UCSD-AML1 (cell line): Measurements from ENCODE around the gene CSRNP3.
A peak's percentile ranks its signal among the peaks of the same experiment; 100 is the strongest.

ENCODE experiments used
- DNase-seq: peaks from one replicate; lab custom pipeline; 2025; ENCODE audit not compliant: unreplicated experiment; lab: John Stamatoyannopoulos, UW

Gene CSRNP3

DNA sequence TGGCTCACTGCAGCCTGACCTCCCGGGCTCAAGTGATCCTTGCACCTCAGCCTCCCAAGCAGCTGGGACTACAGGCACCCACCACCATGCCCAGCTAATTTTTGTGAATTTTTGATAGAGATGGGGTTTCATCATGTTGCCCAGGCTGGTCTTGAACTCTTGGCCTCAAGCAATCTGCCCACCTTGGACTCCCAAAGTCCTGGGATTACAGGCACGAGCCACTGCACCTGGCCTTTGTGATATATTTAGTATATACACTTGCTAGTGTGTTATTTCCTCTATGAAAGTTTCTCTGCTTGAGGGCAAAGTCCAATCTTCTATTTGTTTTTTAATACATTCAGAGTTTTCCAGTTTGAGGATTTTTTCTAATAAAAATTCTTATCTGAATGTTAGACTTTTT is 205.3 kb downstream of the CSRNP3 start:
- no peak for DNase-seq

DNA sequence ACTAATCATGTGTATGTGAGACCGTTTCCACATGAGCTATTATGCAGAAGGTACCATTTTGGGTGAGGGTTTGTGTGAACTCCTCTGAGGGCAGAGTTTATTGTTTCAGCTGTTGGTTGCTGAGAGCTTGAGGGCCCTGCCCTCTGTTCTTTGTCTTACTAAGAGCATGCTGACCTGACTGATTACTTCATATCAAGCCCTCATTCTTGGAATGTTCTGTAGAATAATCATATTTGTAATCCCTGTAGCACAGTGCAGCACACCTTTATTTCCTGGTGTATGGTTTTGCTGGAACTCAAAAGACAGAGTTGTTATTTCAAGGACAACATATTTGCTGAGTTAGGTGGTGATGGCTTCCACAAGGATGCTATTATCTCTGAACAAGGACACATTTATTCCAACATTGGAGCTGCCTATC is 206.1 kb downstream of the CSRNP3 start:
- DNase-seq = no peak

- DNase-seq = no peak
Observed at GRCh38 chr2:165678882-165679281, 209.4 kb downstream of the CSRNP3 start.

DNA sequence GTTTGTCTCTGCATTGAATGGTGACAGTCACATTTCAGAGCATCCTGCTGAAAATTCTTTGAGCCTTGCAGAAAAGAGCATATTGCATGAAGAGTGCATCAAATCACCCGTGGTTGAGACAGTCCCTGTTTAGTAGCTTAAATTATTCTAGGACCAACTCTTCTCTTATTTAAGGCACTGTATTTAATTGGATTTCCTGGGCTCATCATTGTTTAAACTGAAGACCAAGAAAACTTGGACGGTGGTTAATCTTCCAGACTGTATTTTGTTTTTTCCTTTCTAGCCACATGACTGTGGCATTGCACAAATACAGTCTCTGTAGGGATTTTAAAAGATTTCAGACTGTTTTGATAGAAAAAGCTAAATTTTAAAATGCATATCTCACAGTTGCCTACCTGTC is 210.1 kb downstream of the CSRNP3 start:
- no peak for DNase-seq

- no peak for DNase-seq
Observed at GRCh38 chr2:165681841-165682240, 212.3 kb downstream of the CSRNP3 start.

- no peak for DNase-seq
Observed at GRCh38 chr2:165682546-165682945, 213.0 kb downstream of the CSRNP3 start.

- DNase-seq = no peak
Observed at GRCh38 chr2:165686800-165687199, 217.3 kb downstream of the CSRNP3 start.

DNA sequence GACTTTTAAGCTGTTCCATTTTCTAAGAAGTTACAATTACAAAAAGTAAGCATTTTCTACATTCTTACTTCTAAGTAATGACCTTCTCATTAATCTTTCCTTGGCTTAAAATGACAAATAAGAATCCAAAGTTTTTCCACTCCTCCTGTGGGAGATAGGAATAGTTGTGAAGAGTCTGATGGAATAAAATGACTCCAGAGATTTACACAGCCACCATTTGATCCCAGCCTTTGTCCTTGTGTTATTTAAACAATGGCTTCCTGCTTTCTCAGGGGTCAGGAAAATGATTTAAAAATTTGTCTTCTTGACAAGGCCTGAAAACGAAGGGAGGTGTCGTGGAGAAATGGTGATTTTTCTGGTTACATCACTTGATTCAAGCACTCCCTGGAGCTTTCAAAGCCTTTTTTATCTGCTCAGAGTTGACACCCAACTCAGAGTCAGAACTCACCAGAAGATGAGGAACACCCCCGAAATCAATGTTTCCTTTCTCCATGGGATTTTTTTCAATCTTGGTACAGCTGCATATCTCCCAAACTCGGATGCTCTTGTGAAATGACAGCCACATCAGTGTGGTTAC is 218.0 kb downstream of the CSRNP3 start:
- no peak for DNase-seq

DNA sequence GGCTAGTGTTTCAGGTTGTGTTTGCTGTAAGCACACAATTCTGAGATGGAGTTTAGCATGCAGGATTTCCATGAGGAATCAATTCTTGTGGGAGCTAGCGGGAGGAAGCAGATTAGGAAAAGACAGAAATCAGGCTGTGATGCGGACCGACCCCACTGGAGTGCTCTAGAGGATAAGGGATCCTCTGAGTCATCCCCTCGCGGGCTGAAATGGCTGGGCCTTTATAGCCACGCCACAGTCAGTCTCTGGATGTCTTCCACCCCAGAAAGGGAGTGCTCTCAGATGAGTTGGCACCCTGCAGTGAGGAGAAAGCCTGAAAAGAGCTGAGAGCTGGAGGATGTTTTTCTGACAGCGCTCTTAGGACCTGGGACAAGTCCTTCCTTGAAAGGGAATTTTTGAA is 222.1 kb downstream of the CSRNP3 start:
- no peak for DNase-seq

DNA sequence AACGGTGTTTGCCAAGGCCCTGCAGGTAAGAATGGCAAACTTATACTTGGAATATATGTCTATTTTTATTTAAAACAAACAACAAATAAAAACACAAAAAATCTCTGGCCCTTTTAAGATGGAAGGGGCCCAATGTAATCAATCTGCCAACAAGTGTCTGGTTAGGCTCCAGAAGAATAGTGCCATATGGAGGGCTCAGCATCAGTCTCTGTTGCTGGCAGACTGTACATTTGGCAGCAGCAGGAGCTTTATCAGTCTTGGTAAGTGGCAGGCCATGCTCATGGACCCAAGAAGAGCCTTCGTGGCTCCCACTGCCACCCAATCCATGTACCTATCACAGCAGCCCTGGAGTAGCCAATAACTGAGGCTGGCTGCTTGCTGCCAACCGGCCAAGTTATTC is 223.4 kb downstream of the CSRNP3 start:
- DNase-seq = no peak

DNA sequence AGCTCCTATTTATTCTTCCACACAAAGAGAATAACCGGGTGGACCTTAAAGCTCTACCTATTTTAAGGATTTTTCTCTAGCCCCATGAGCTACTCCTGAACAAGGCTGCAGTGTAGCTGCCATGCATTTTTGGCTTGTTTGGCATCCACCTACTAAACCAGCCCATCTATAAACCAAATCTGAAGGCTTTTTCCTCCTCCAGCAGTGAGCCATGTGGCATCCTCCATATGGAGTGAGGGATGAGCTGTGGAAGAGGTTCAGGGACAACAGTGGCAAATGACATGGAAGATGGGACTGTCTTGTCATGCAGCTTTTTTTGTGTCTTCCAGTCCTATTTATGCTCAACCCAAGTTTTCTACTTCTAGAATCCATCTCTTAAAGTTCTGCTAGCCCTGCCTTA is 224.3 kb downstream of the CSRNP3 start:
- no peak for DNase-seq

DNA sequence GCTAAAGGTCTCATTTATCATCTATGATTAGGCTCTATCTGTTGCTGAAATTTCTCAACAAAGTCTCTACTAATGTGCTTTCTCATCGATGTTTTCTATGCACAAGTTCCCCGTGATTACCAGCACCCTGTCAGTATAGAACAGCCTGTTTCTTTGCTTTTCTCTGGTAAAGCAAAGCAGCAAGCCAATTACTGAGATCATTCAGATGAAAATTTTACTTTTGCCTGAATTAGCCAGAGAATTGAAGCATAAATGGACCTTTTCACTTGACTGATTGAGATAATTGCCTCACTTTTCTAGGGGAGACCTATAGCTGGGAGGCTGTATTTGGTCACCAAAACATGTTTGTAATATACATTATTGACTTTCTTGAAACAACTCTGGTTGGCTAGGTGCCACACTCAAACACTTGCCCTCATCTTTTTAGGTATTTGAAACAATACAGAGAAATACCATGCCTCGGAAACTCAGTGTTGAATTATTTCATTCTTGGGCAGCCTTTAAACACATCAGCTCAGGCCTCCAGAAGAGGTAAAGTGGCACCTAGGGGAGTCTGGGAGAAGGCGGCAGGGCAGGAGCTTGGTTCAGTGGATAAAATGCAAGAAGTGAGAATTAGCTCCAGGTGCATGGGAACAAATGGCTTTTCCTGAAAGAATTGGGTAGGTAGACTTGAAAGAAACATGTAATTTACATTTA is 228.4 kb downstream of the CSRNP3 start:
- DNase-seq = no peak

DNA sequence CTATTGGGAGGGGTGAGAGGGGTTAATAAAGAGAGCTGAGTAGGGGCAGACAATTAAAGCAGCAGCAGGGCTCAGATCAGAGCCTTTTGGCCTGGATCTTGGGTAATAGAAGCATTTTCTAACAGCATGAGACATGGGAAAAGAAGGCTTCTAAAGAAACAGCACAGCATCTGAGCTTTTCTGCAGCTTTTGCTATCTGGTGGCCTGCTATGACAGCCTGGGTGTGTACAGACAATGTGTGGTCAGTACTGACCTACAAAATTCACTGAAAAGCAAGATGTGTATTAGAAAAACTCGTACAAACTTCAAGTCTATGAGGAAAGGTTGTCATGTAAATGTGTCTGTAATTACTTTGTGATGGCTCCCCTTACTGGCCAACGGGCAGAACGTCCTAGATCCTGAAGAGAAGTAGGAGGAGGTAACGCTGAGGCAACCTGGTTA is 229.0 kb downstream of the CSRNP3 start:
- DNase-seq = peak; percentile 5

- DNase-seq = no peak
Observed at GRCh38 chr2:165699946-165700345, 230.4 kb downstream of the CSRNP3 start.

- DNase-seq = no peak
Observed at GRCh38 chr2:165700531-165700930, 231.0 kb downstream of the CSRNP3 start.

GRCh38 chr2:165701147-165701546 is 231.6 kb downstream of the CSRNP3 start:
- no peak for DNase-seq

DNA sequence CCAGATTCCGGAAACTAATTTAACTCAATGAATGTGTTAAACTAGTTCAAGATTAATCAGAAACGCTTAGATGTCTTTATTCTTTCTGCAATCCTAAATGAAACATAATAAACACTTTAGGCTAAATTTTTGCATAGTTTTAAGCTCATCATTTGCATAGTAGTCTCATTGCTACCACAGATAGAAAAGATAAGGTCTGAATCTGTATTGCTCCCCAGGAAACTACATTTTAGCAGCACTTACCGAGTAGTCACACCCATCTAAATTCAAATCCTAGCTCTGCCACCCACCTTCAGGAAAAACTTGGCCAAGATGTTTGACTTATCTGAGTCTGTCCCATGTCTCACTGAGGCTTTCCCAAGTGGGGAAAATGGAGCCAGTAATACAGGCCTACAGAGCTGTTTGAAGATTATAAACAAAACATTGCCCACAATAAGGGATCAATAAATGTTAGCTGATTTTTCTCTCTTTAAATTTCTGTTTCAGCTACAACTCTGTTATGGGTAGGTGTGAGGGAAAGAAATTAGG is 237.5 kb downstream of the CSRNP3 start:
- no peak for DNase-seq

DNA sequence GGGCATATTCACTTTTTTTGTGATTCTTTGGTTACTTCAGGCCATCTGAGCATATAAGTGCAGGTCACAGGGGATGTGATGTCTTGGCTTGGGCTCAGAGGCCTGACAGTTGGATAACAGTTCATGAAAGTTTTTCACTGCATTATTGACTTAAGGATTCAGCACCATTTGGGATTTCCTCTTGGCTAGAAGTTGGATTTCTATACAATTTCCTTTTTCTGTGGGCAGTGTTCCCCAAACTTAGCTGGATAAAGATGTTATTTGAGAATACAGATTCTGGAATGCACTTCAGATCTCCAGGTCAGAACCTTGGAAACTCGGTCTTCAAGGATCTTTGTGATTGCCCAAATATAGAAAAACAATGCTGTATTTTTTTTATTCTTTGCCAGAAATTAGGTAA is 246.6 kb downstream of the CSRNP3 start:
- DNase-seq = no peak

DNA sequence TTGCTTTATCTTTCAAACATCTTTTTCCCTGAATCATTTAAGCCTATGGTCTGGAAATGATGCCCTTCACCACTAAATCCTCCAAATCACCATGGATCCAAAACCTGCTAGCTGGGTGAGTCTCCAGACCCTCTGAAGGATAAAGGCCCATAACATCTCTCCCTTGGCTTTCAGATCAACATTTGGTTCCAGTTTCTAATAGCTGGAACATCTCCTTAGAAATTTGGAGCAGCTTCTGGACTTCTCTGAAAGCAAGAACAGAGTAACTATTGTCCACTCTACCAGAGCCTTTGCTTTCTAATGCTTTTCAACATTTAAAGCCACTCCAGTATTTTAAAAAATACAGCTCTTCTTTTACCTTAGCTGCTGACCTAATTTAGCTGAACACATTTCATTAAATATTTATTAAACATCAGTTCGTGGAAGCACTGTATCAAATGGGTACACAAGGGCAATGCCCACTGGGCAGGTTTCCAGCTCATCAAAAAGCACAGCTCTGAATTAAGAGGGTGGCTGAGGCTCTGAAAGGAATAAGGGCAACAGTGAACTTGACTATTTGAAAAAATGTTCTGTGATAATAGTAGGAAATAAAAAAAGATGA is 249.2 kb downstream of the CSRNP3 start:
- DNase-seq = no peak

DNA sequence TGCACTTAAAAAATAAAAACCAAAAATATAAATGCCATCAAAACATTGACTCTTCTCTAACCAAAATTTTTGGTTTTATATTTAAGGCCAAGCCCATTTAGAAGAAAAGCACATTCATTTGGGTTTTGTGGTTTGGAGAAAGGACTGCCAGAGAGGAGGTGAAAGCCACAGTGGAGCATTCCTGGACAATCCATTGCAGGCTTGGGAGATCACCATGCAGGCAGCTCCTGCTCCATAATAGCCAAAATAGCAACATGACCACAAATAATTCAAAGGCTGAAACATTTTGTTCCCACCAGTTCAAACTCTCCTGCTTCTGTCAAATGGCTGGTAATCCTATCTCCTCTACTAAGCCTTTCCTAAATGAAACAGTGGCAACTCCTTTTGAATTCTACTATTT is 251.0 kb downstream of the CSRNP3 start:
- no peak for DNase-seq

DNA sequence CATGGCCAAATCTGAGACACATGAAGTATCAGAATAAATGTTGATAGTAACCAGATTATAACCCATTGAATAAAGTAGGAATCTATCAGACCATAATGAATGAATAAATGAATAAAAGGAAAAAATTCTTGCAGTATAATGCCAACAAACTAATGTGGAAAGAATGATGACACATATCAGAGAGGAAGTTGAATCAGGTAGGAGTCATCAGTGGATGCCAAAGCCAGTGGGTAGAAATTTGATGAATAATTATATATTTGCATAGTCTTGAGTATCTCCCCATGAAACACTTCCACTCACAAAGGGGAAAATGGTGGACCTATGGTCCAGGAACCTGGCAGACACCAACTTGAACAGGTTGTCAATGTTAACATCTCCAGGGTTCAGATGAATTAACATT is 255.9 kb downstream of the CSRNP3 start:
- no peak for DNase-seq
